ENCODE measurements around the gene DERA. TPM values are rescaled to one million over a fixed set of nuclear protein-coding genes. Genes with fewer than 3 reads are reported as not detected.

Gene DERA
- total and polyA plus RNA-seq, 2 of the 13 experiments (the other 11 are each of a cell fraction or from before 2014, with no cell fraction given) = 24.0 to 51.3 TPM

DNA sequence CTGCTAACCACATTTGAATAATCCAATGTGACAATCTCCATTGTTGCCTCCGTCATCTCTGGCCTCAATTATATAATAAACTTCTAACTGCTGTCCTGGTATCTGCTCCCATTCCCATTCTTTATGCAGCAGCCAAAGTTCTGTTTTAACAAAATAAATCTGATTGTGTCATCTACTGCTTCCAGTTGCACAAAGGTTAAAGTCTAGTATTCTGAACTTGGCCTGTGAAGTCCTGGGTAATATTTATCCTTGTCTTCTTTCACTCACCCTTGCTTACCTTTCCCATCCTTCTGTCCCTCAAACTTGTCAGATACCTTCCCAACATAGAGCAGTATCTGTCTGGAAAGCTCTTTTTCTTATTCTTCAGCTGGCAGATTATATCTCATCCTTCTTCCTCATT lies 48.3 kb upstream of the DERA start:
- WGBS (ENCODE audit: low lambda C conversion rate) = 3% methylated on average over 1 of the region's 1 CpG
- H3K4me3 ChIP-seq (replicated peaks in 1 of 3; ENCODE audit: insufficient read depth in 1 of 3, low read depth in 2 of 3, low read length in 3 of 3) = no peak overlapping the region
- H3K9me3 ChIP-seq (ENCODE audit: low read length) = no peaks in the 10 kb centered on the region
- H4K20me1 ChIP-seq (ENCODE audit: insufficient read depth, low read length) = no peaks in the 10 kb centered on the region
- H3K79me2 ChIP-seq (ENCODE audit: insufficient read depth, low read length) = no peaks in the 10 kb centered on the region
- peak overlapping the region; percentile 54 for H3K4me2 ChIP-seq (ENCODE audit: low read depth, low read length)
- ATAC-seq = peak; percentile 86
- H3K36me3 ChIP-seq (replicated peaks in 1 of 2; ENCODE audit: control insufficient read depth in 1 of 2, insufficient read depth in 2 of 2, low read length in 2 of 2) = no peaks in the 10 kb centered on the region
- DNase-seq (ENCODE audit: low spot score) = peak; percentile 62
- no TSS peak for BruUV-seq (replicated peaks)
- peaks cover 37% of the 10 kb centered on the region for H3K4me1 ChIP-seq (ENCODE audit: insufficient read depth, low read length)
- ChIA-PET POLR2A (no interaction called here), CTCF (ENCODE audit: low intra/inter-chr PET ratio, low total read pairs) (no interaction called here)
- no peak overlapping the region for H2AFZ ChIP-seq (ENCODE audit: low read length)
- no peak overlapping the region for H3K27ac ChIP-seq (ENCODE audit: extremely low read length, insufficient read depth, low read length)
- no peaks in the 10 kb centered on the region for H3K27me3 ChIP-seq (ENCODE audit: control insufficient read depth in 1 of 2, insufficient read depth in 2 of 2, low read length in 2 of 2)
- intact Hi-C loops (cut with micrococcal nuclease; ENCODE audit: unreplicated experiment) (no loop called here), in situ Hi-C loops (cut with HindIII; ENCODE audit: extremely low pct_ligation_motif_present, low pct_unique_long_range_greater_than_20kb) (no loop called here)
- FAIRE-seq = no peak
- H3K9ac ChIP-seq (ENCODE audit: insufficient read depth, low read depth, low read length) = no peak overlapping the region
- TF ChIP-seq HDAC2 (CRISPR knock-in tag; IDR thresholded peaks at IDR 0.05) = 0 out of 2 replicates have a peak, but pooled peaks have one; percentile 48
- peak; percentile 94 for TF ChIP-seq SKI (IDR thresholded peaks at IDR 0.05; ENCODE audit: partially characterized antibody)
- TF ChIP-seq FOXA3 (CRISPR knock-in tag; IDR thresholded peaks at IDR 0.05) = peak; percentile 53
- peak; percentile 68; the same call in 1 of the 2 replicates for TF ChIP-seq MEIS2 (CRISPR knock-in tag; IDR thresholded peaks at IDR 0.05)
- TF ChIP-seq, protein P1, sequence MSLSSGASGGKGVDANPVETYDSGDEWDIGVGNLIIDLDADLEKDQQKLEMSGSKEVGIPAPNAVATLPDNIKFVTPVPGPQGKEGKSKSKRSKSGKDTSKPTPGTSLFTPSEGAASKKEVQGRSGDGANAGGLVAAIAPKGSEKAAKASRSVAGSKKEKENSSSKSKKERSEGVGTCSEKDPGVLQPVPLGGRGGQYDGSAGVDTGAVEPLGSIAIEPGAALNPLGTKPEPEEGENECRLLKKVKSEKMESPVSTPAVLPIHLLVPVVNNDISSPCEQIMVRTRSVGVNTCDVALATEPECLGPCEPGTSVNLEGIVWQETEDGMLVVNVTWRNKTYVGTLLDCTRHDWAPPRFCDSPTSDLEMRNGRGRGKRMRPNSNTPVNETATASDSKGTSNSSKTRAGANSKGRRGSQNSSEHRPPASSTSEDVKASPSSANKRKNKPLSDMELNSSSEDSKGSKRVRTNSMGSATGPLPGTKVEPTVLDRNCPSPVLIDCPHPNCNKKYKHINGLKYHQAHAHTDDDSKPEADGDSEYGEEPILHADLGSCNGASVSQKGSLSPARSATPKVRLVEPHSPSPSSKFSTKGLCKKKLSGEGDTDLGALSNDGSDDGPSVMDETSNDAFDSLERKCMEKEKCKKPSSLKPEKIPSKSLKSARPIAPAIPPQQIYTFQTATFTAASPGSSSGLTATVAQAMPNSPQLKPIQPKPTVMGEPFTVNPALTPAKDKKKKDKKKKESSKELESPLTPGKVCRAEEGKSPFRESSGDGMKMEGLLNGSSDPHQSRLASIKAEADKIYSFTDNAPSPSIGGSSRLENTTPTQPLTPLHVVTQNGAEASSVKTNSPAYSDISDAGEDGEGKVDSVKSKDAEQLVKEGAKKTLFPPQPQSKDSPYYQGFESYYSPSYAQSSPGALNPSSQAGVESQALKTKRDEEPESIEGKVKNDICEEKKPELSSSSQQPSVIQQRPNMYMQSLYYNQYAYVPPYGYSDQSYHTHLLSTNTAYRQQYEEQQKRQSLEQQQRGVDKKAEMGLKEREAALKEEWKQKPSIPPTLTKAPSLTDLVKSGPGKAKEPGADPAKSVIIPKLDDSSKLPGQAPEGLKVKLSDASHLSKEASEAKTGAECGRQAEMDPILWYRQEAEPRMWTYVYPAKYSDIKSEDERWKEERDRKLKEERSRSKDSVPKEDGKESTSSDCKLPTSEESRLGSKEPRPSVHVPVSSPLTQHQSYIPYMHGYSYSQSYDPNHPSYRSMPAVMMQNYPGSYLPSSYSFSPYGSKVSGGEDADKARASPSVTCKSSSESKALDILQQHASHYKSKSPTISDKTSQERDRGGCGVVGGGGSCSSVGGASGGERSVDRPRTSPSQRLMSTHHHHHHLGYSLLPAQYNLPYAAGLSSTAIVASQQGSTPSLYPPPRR (CRISPR knock-in tag; IDR thresholded peaks at IDR 0.05; ENCODE audit: borderline replicate concordance) = no peak
- peak; percentile 27; the same call in 1 of the 2 replicates for TF ChIP-seq ZNF331 (CRISPR knock-in tag; IDR thresholded peaks at IDR 0.05)
- TF ChIP-seq, protein P2, sequence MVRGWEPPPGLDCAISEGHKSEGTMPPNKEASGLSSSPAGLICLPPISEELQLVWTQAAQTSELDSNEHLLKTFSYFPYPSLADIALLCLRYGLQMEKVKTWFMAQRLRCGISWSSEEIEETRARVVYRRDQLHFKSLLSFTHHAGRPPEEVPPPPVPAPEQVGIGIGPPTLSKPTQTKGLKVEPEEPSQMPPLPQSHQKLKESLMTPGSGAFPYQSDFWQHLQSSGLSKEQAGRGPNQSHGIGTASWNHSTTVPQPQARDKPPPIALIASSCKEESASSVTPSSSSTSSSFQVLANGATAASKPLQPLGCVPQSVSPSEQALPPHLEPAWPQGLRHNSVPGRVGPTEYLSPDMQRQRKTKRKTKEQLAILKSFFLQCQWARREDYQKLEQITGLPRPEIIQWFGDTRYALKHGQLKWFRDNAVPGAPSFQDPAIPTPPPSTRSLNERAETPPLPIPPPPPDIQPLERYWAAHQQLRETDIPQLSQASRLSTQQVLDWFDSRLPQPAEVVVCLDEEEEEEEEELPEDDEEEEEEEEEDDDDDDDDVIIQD (CRISPR knock-in tag; IDR thresholded peaks at IDR 0.05; ENCODE audit: low read depth) = peak; percentile 49; the same call in 1 of the 2 replicates
- peak; percentile 87 for TF ChIP-seq GATAD2A (CRISPR knock-in tag; IDR thresholded peaks at IDR 0.05)
- peak in 1 of 2 experiments; percentile 61; a peak in 1 of 4 replicates for TF ChIP-seq KLF16 (CRISPR knock-in tag; IDR thresholded peaks at IDR 0.05)
- no peak for TF ChIP-seq KLF6 (CRISPR knock-in tag; IDR thresholded peaks at IDR 0.05)
- no peak for TF ChIP-seq ZNF335 (CRISPR knock-in tag; IDR thresholded peaks at IDR 0.05)
- TF ChIP-seq NR2F6 (IDR thresholded peaks at IDR 0.05) = peak; percentile 40; the same call in 1 of the 2 replicates
- TF ChIP-seq NR2F6 (CRISPR knock-in tag; IDR thresholded peaks at IDR 0.05) = peak; percentile 66
- TF ChIP-seq NCOA2 (CRISPR knock-in tag; IDR thresholded peaks at IDR 0.05) = peak; percentile 52; the same call in 1 of the 2 replicates
- TF ChIP-seq, protein P3, sequence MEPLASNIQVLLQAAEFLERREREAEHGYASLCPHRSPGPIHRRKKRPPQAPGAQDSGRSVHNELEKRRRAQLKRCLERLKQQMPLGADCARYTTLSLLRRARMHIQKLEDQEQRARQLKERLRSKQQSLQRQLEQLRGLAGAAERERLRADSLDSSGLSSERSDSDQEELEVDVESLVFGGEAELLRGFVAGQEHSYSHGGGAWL (CRISPR knock-in tag; IDR thresholded peaks at IDR 0.05) = no peak
- peak; percentile 80 for TF ChIP-seq CEBPG (CRISPR knock-in tag; IDR thresholded peaks at IDR 0.05)
- TF ChIP-seq ZNF644 (CRISPR knock-in tag; IDR thresholded peaks at IDR 0.05; ENCODE audit: low read depth) = no peak
- TF ChIP-seq HNF4G (IDR thresholded peaks at IDR 0.05; ENCODE audit: borderline replicate concordance, low read depth, low read length) = peak; percentile 91
- TF ChIP-seq HNF4G (CRISPR knock-in tag; IDR thresholded peaks at IDR 0.05; ENCODE audit: borderline replicate concordance, low read depth) = peak; percentile 72; the same call in 1 of the 2 replicates
- TF ChIP-seq, protein P4, sequence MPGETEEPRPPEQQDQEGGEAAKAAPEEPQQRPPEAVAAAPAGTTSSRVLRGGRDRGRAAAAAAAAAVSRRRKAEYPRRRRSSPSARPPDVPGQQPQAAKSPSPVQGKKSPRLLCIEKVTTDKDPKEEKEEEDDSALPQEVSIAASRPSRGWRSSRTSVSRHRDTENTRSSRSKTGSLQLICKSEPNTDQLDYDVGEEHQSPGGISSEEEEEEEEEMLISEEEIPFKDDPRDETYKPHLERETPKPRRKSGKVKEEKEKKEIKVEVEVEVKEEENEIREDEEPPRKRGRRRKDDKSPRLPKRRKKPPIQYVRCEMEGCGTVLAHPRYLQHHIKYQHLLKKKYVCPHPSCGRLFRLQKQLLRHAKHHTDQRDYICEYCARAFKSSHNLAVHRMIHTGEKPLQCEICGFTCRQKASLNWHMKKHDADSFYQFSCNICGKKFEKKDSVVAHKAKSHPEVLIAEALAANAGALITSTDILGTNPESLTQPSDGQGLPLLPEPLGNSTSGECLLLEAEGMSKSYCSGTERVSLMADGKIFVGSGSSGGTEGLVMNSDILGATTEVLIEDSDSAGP (CRISPR knock-in tag; IDR thresholded peaks at IDR 0.05; ENCODE audit: borderline replicate concordance) = no peak

All from HepG2 (cell line).